ENCODE data around the gene SRSF4.

The SRSF4 gene

GRCh38 chr1:29129916-29130315 lies 51.8 kb downstream of the SRSF4 start:
- TF ChIP-seq ZNF274 (IDR thresholded peaks at IDR 0.05; ENCODE audit: low read depth, low read length): no peak
- no peak overlapping the region for H3K4me3 ChIP-seq (ENCODE audit: low read length)

DNA sequence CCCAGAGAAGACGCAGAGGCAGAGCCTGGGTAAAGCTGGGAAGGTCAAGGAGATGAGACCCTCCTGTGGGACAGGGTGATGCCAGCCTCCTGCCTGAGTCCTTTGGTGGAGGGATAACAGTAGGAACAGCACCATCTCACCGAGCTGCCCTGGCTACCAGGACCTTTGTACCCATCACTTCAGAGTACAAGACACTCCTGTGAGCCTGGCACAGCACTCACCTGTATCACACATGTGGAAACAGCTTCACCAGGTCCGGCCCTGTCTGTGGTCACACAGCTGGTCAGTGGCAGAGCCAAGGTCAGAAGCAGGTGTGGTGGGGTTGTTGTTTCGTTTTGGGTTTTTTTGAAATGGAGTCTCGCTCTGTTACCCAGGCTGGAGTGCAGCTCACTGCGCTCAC lies 53.0 kb downstream of the SRSF4 start:
- H3K4me3 ChIP-seq (ENCODE audit: low read length): no peak overlapping the region
- no peak for TF ChIP-seq ZNF274 (IDR thresholded peaks at IDR 0.05; ENCODE audit: low read depth, low read length)

GRCh38 chr1:29126198-29126597 lies 55.5 kb downstream of the SRSF4 start:
- H3K4me3 ChIP-seq (ENCODE audit: low read length): no peak overlapping the region
- no peak for TF ChIP-seq ZNF274 (IDR thresholded peaks at IDR 0.05; ENCODE audit: low read depth, low read length)

DNA sequence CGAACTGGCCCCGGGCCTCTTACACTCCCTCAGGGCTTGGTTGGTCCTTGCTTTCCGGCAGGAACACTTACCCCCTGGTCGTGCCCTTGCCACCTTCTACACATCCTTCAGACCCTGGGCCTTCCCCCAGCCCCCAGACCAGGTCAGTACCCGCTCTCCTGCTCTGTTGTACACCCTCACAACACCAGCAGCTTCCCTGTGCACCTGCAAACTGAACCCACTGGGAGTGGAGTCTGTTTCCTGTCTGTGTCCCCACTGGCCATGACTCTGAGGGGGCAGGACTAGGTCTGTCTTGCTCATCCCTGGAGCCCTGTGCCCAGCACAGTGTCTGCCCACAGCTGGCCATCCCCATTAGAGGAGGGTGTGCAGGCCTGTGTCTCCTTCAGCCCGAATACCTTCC lies 55.9 kb downstream of the SRSF4 start:
- no peak overlapping the region for H3K4me3 ChIP-seq (ENCODE audit: low read length)
- no peak for TF ChIP-seq ZNF274 (IDR thresholded peaks at IDR 0.05; ENCODE audit: low read depth, low read length)

DNA sequence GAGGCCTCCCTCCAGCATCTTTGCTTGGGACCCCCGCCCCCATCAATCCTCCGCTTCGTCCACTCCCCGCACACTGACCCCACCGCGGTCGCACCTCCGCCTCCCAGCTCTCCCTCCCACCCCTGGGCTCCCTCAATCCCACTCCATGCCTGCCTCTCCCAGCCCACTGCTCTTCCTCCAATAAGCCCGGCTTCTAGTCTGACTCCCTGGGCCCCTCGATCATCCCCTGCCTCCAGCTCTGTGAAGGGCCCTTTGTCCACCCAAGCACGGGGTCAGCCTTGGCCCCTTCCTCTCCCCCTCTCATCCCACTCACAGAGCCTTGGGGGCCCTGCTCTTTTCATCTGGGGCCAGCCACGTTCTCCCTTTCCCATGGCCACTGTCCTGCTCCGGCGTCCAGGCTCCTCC lies 56.5 kb downstream of the SRSF4 start:
- no peak for TF ChIP-seq ZNF274 (IDR thresholded peaks at IDR 0.05; ENCODE audit: low read depth, low read length)
- H3K4me3 ChIP-seq (ENCODE audit: low read length): no peak overlapping the region

GRCh38 chr1:29124366-29125236 lies 57.1 kb downstream of the SRSF4 start:
- peak overlapping the region; percentile 20; the same call in 1 of the 2 replicates for H3K4me3 ChIP-seq (ENCODE audit: low read length)

GRCh38 chr1:29123887-29124365 lies 57.8 kb downstream of the SRSF4 start, which contains the start of gene TMEM200B:
TSS of gene TMEM200B (minus strand) at chr1:29123903. CDS start at chr1:29121828, 2,075 bp downstream.
- H3K4me3 ChIP-seq (ENCODE audit: low read length): peak within 1 kb of the TSS; percentile 20; the same call in 1 of the 2 replicates
- no peak for TF ChIP-seq ZNF274 (IDR thresholded peaks at IDR 0.05; ENCODE audit: low read depth, low read length)

More at GRCh38 chr1:29124366-29125236, 57.1 kb downstream of the SRSF4 start:
- no peak for TF ChIP-seq ZNF274 (IDR thresholded peaks at IDR 0.05; ENCODE audit: low read depth, low read length)

- no peak overlapping the region for H3K4me3 ChIP-seq (ENCODE audit: low read length)
- no peak for TF ChIP-seq ZNF274 (IDR thresholded peaks at IDR 0.05; ENCODE audit: low read depth, low read length)
Measured at GRCh38 chr1:29123053-29123886, 58.4 kb downstream of the SRSF4 start.

- TF ChIP-seq ZNF274 (IDR thresholded peaks at IDR 0.05; ENCODE audit: low read depth, low read length): no peak
- H3K4me3 ChIP-seq (ENCODE audit: low read length): no peak overlapping the region
Measured at GRCh38 chr1:29122682-29123052, 59.0 kb downstream of the SRSF4 start.

GRCh38 chr1:29121936-29122681 lies 59.6 kb downstream of the SRSF4 start:
- no peak overlapping the region for H3K4me3 ChIP-seq (ENCODE audit: low read length)
- TF ChIP-seq ZNF274 (IDR thresholded peaks at IDR 0.05; ENCODE audit: low read depth, low read length): no peak

- no peak for TF ChIP-seq ZNF274 (IDR thresholded peaks at IDR 0.05; ENCODE audit: low read depth, low read length)
- H3K4me3 ChIP-seq (ENCODE audit: low read length): no peak overlapping the region
Measured at GRCh38 chr1:29121516-29121935, 60.2 kb downstream of the SRSF4 start.

GRCh38 chr1:29120947-29121485 lies 60.7 kb downstream of the SRSF4 start:
- TF ChIP-seq ZNF274 (IDR thresholded peaks at IDR 0.05; ENCODE audit: low read depth, low read length): no peak
- H3K4me3 ChIP-seq (ENCODE audit: low read length): no peak overlapping the region

- H3K4me3 ChIP-seq (ENCODE audit: low read length): no peak overlapping the region
- TF ChIP-seq ZNF274 (IDR thresholded peaks at IDR 0.05; ENCODE audit: low read depth, low read length): no peak
Measured at GRCh38 chr1:29120367-29120766, 61.3 kb downstream of the SRSF4 start.

Measured in GM08714 (cell line).